Spleen (tissue), 11 donors: ENCODE data around the gene G2E3. TPM values are rescaled to one million over a fixed set of nuclear protein-coding genes. Genes with fewer than 3 reads are reported as not detected.
"Not testable (repeated sequence)": the region's sequence is repeated elsewhere in the genome, so short reads cannot be mapped to it uniquely, and the experiment has no call there.

Experiments
- DNase-seq: peaks from one replicate; pipeline ENCODE4 v3.0.0-alpha.2; 2020
- H3K27ac ChIP-seq, 8 donors: fragments of 200-600 bp; sonication (generic) in 7 of 8; 1 replicate in 4 of 8; 2 replicates in 4 of 8; pipeline versions ENCODE4 v1.5.0 to v1.8.0; 2016 to 2021; ENCODE audit warnings: inconsistent platforms in 4 of 8, mild to moderate bottlenecking in 4 of 8, moderate library complexity in 1 of 8
- H3K27me3 ChIP-seq, 7 donors: fragments of 200-600 bp; sonication (generic) in 6 of 7; replicated peaks in 1 of 7; 1 replicate in 4 of 7; 2 replicates in 3 of 7; pipeline versions ENCODE4 v1.5.0 to v1.8.0; 2016 to 2021; ENCODE audit warnings: inconsistent platforms in 3 of 7, mild to moderate bottlenecking in 1 of 7
- H3K36me3 ChIP-seq, 6 donors: fragments of 200-600 bp; sonication (generic) in 5 of 6; 1 replicate in 4 of 6; 2 replicates in 2 of 6; pipeline versions ENCODE4 v1.5.0 to v1.8.0; 2016 to 2021; ENCODE audit warnings: inconsistent platforms in 2 of 6
- H3K4me1 ChIP-seq, 6 donors: fragments of 200-600 bp; sonication (generic) in 5 of 6; 1 replicate in 3 of 6; 2 replicates in 3 of 6; pipeline versions ENCODE4 v1.5.0 to v1.8.0; 2016 to 2021; ENCODE audit warnings: inconsistent platforms in 3 of 6
- H3K4me3 ChIP-seq, 8 donors: fragments of 200-600 bp; sonication (generic) in 7 of 8; 1 replicate in 4 of 8; 2 replicates in 4 of 8; pipeline versions ENCODE4 v1.5.0 to v1.8.0; 2016 to 2021; ENCODE audit warnings: inconsistent platforms in 4 of 8, mild to moderate bottlenecking in 4 of 8, moderate library complexity in 2 of 8
- H3K9me3 ChIP-seq, 8 donors: fragments of 200-600 bp; sonication (generic) in 7 of 8; 1 replicate in 4 of 8; 2 replicates in 4 of 8; pipeline versions ENCODE4 v1.5.0 to v1.8.0; 2016 to 2021; ENCODE audit warnings: inconsistent platforms in 4 of 8
- POLR2A ChIP-seq, 3 donors: fragments of 450-650 bp; IDR thresholded peaks; one replicate each; pipeline ENCODE4 v1.5.1; 2017; ENCODE audit warnings: antibody characterized with exemption in 3 of 3, mild to moderate bottlenecking in 1 of 3
- POLR2AphosphoS5 ChIP-seq, 3 donors: sonication (generic); formaldehyde crosslinking; IDR thresholded peaks; one replicate each; pipeline ENCODE4 v1.5.1; 2017; ENCODE audit warnings: antibody characterized with exemption in 3 of 3
- WGBS, 5 donors: extraction: QIAGEN DNeasy Blood & Tissue Kit in 3 of 5; methylation state at CpG; one replicate each; pipeline versions ENCODE4 v1.1.5 to v1.1.7; 2013 to 2018; 5-methylcytosine and 5-hydroxymethylcytosine counted together
- intact Hi-C: fragments of 100-400 bp; cut with DNase I; formaldehyde crosslinking; loops from one replicate; pipeline ENCODE4 v1.15.0; 2023; ENCODE audit warnings: low total_unique reads
- polyA plus RNA-seq, 3 donors: library from polyadenylated mRNA; stranded (reverse); fragments of 200-250 nt; gene quantifications; one replicate each; pipeline ENCODE4 v1.2.1, GENCODE V29; 2013
- total RNA-seq, 7 donors: library from RNA; depleted of rRNA in 3 of 7; stranded (reverse); fragments of >200 nt in 3 of 7; fragmentation: NEBNext Ultra II Directional in 4 of 7; extraction: Animal tissue kit (Norgen Biotek cat#: 25700) in 4 of 7; gene quantifications; one replicate each; pipeline versions ENCODE4 v1.1.0 to v1.2.1, GENCODE V29; 2016 to 2021
- TF ChIP-seq, protein P1 (sequence below), 11 experiments: fragments of 200-600 bp in 7 of 11; fragments of 450-650 bp in 4 of 11; sonication (generic) in 4 of 11; IDR thresholded peaks in 8 of 11; conservative IDR thresholded peaks in 3 of 11; 1 replicate in 7 of 11; 2 replicates in 4 of 11; pipeline versions ENCODE4 v1.4.0 to v1.8.0; 2016 to 2021; ENCODE audit warnings: antibody characterized with exemption in 11 of 11, inconsistent platforms in 4 of 11, mild to moderate bottlenecking in 1 of 11
- donor health status: healthy with polysubstance abuse.
- donor health status: DM: no; HTN: no; CAD: no; lungs with moderate emphysema.
- donor health status: DM: no; HTN: no; CAD: no.
- donor health status: Bipolar disorder and iron deficiency.
- donor health status: healthy.
- donor health status: DM: no; HTN: no; CAD: no.
- donor health status: DM: yes; HTN: yes; CAD: no.

G2E3 gene
- total and polyA plus RNA-seq, 10 donors: 4.6 to 25.4 (median 19.1) TPM

- H3K4me3 ChIP-seq: no peak overlapping the region
- no peak for TF ChIP-seq POLR2AphosphoS5 (IDR thresholded peaks at IDR 0.05)
- TF ChIP-seq, protein P1, sequence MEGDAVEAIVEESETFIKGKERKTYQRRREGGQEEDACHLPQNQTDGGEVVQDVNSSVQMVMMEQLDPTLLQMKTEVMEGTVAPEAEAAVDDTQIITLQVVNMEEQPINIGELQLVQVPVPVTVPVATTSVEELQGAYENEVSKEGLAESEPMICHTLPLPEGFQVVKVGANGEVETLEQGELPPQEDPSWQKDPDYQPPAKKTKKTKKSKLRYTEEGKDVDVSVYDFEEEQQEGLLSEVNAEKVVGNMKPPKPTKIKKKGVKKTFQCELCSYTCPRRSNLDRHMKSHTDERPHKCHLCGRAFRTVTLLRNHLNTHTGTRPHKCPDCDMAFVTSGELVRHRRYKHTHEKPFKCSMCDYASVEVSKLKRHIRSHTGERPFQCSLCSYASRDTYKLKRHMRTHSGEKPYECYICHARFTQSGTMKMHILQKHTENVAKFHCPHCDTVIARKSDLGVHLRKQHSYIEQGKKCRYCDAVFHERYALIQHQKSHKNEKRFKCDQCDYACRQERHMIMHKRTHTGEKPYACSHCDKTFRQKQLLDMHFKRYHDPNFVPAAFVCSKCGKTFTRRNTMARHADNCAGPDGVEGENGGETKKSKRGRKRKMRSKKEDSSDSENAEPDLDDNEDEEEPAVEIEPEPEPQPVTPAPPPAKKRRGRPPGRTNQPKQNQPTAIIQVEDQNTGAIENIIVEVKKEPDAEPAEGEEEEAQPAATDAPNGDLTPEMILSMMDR (IDR thresholded peaks at IDR 0.05 in 8 of 11, conservative IDR thresholded peaks at IDR 0.05 in 3 of 11): no peak
- TF ChIP-seq POLR2A (IDR thresholded peaks at IDR 0.05): no peak
- no peaks in the 10 kb centered on the region for H3K36me3 ChIP-seq
- intact Hi-C loops: no loop called here
- no peak for DNase-seq
- no peaks in the 10 kb centered on the region for H3K27me3 ChIP-seq
- H3K9me3 ChIP-seq: no peaks in the 10 kb centered on the region
- no peak overlapping the region for H3K27ac ChIP-seq
- WGBS, 5 donors: 60 to 67% (median 61%) methylated on average over 2 of the region's 2 CpGs
- H3K4me1 ChIP-seq: peaks cover 0 to 62% (median 17%) of the 10 kb centered on the region in 6 donors
These were observed 15.0 kb downstream of the G2E3 start for GRCh38 chr14:30573966-30574365.

- H3K27ac ChIP-seq, intact Hi-C loops, H3K9me3 ChIP-seq, DNase-seq, H3K27me3 ChIP-seq, H3K4me3 ChIP-seq, H3K36me3 ChIP-seq: not testable (repeated sequence)
- H3K4me1 ChIP-seq: peaks cover 0 to 54% (median 17%) of the 10 kb centered on the region in 6 donors
- 76 to 88% (median 83%) methylated on average over 3 of the region's 3 CpGs for WGBS, 5 donors
These were observed 15.8 kb downstream of the G2E3 start for GRCh38 chr14:30574777-30575176.

GRCh38 chr14:30576333-30576732 lies 17.4 kb downstream of the G2E3 start:
- H3K27ac ChIP-seq, intact Hi-C loops, DNase-seq, H3K4me3 ChIP-seq, H3K9me3 ChIP-seq, H3K27me3 ChIP-seq, H3K36me3 ChIP-seq: not testable (repeated sequence)
- H3K4me1 ChIP-seq: peaks cover 0 to 38% (median 9%) of the 10 kb centered on the region in 6 donors
- WGBS, 5 donors: 95 to 100% (median 99%) methylated on average over 1 of the region's 1 CpG

DNA sequence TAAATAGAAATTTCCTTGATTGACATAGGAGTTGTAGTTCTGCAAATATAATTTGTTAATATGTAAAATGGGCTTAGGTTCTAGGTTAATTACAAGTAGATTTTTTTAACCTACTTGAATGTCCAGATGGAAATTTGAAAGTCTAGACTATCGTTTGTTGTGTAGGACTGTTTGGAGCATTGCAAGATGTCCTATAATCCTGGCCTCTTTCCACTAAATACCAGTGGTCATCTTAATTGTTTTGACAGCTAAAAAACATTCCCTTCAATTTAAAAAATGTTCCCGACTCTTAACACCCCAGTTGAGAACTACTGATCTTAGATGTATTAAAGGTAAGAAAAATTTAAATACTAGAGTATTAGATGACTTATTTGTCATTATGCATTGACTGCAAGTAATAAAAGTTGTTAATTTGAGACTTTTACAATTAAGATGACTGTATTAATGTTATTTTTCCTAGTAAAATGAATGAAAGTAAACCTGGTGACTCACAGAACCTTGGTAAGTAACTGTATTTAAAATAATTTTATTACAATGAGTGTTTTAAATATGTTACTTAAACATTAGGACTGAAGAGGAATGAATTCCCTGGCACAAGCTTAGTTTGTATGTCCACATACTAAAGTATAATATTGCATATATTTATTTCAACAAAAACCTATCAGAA lies 21.8 kb downstream of the G2E3 start:
- H3K4me1 ChIP-seq: peaks cover 0 to 4% (median 0%) of the 10 kb centered on the region in 6 donors
- TF ChIP-seq, protein P1 (IDR thresholded peaks at IDR 0.05 in 8 of 11, conservative IDR thresholded peaks at IDR 0.05 in 3 of 11): no peak
- TF ChIP-seq POLR2AphosphoS5 (IDR thresholded peaks at IDR 0.05): no peak
- TF ChIP-seq POLR2A (IDR thresholded peaks at IDR 0.05): no peak
- peaks cover 0 to 19% (median 12%) of the 10 kb centered on the region in 8 donors for H3K9me3 ChIP-seq
- intact Hi-C loops: no loop called here
- H3K27ac ChIP-seq: no peak overlapping the region
- peaks cover 0 to 37% (median 0%) of the 10 kb centered on the region in 6 donors for H3K36me3 ChIP-seq
- H3K4me3 ChIP-seq: no peak overlapping the region
- WGBS, 5 donors: 81 to 96% (median 84%) methylated on average over 2 of the region's 2 CpGs
- DNase-seq: no peak
- H3K27me3 ChIP-seq: no peaks in the 10 kb centered on the region

- H3K27me3 ChIP-seq: no peaks in the 10 kb centered on the region
- intact Hi-C loops: no loop called here
- WGBS, 5 donors: 83 to 96% (median 89%) methylated on average over 7 of the region's 7 CpGs
- H3K9me3 ChIP-seq: peaks cover 0 to 19% (median 12%) of the 10 kb centered on the region in 8 donors
- peaks cover 0 to 4% (median 0%) of the 10 kb centered on the region in 6 donors for H3K4me1 ChIP-seq
- no peak for DNase-seq
- no peak overlapping the region for H3K4me3 ChIP-seq
- no peak overlapping the region for H3K27ac ChIP-seq
- H3K36me3 ChIP-seq: peaks cover 0 to 39% (median 0%) of the 10 kb centered on the region in 6 donors
- TF ChIP-seq, protein P1 (IDR thresholded peaks at IDR 0.05 in 8 of 11, conservative IDR thresholded peaks at IDR 0.05 in 3 of 11): no peak
- TF ChIP-seq POLR2AphosphoS5 (IDR thresholded peaks at IDR 0.05): no peak
- TF ChIP-seq POLR2A (IDR thresholded peaks at IDR 0.05): no peak
These were observed 22.3 kb downstream of the G2E3 start for GRCh38 chr14:30581283-30581625.
